Urothelium cell line (cell line): ENCODE measurements around the gene KMT2D.

Experiments
- DNase-seq: peaks from one replicate; pipeline ENCODE4 v3.0.0; 2011; ENCODE audit warnings: low spot score, mixed read lengths
- FAIRE-seq: peaks from 2 replicates; lab custom pipeline; 2011; peaks lifted over from hg19 to GRCh38; lab: Jason Lieb, UNC

The KMT2D gene

DNA sequence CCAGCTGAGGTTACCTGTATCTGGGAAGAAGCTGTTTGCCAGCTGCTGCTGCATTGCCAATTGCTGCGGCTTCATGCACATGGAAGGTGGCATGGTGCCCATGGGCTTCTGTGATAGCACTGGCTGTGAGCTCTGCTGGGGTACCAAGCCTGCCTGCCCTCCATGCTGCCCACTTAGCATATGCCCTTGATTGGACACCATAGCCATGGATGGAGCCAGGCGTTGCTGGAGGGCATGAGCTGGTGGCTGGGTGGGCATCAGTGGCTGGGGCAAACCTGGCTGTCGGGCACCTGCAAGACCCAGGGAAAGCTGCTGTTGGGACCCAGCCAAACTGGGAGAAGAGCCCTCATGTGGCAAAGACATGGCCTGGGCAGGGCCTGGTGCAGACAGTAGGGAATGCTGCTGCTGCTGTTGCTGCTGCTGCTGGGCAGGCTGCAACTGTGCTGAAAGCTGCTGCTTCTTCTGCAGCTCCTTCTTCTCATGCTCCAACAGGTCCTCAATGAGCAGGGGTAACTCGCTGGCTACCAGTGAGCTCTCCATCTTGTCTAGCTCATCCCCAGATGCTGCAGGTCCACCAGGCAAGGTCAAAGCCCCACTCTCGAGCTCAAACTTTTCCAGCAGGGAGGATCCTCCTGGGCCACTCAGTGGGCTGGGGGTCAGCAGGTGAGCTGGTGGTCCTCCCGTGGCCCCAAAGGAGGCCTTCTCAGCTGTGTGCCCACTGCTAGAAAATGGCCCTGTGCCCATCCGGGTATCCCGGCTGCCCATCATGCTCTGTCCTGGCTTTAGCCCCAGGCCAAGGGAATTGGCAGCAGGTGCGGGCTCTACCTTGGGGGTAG, 23.3 kb downstream of the KMT2D start:
- peak; percentile 50 for FAIRE-seq
- no peak for DNase-seq

DNA sequence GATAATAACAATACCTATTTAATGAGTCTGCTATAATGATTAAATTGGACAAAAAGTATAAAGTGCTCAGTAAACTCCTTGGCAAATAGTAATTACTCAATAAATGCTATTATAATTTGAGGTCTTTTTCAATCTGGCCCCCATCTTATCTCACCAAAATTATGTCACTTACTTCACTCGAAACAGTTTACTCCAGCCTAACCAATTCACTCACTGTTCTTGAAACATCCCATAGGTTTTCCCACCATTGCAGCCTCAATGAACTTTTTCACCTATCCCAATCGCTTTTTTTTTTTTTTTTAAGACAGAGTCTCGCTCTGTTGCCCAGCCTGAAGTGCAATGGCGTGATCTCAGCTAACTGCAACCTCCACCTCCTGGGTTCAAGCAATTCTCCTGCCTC, 24.6 kb downstream of the KMT2D start:
- FAIRE-seq (no peak), DNase-seq (no peak)

DNA sequence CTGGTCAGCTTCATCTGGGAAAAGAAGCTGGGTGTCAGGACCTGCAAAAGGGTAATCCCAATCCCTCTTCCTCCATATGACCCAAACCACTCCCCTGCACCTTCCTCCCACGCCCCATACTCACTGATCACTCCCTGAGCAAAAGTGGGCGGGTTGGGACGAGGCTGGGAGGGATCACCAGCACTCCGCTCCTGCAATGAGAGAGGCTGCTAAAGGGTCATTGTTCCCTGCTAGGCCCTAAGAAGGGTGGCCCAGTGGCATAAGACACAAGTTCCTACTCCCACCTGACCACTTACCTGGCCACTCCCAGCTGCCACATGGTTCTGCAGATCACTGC, 26.3 kb downstream of the KMT2D start:
- DNase-seq (no peak), FAIRE-seq (no peak)

DNA sequence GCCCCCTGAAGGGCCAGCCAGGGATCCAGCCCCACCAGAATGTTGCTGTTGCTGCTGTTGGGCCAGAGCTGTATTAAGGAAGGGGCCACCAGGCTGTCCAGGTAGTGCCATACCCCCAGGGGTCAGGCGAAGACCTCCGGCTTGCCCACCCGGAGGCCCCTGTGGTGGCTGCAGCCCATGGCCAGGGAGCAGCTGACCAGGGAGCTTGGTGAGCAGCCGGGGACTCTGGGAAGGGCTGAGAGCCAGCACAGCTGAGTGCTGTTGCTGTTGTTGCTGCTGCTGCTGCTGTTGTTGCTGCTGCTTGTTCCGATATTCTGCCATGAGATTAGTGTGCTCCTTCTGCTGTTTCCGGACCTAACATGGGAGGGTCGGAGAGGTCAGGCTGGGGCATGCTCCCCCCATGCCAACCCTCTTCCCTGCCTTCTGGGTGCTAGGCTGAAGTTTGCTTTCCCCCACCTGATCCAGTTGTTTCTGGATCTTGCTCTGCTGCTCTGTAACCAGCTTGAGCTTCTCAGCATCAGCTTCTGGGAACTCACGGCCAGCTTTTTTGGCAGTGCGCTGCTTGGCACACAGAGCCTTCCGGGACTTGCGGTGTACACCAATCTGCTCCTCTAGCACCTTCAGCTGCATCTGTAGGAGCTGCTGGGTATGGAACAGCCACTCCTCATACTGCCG, 26.8 kb downstream of the KMT2D start:
- DNase-seq, result no peak
- no peak for FAIRE-seq

DNA sequence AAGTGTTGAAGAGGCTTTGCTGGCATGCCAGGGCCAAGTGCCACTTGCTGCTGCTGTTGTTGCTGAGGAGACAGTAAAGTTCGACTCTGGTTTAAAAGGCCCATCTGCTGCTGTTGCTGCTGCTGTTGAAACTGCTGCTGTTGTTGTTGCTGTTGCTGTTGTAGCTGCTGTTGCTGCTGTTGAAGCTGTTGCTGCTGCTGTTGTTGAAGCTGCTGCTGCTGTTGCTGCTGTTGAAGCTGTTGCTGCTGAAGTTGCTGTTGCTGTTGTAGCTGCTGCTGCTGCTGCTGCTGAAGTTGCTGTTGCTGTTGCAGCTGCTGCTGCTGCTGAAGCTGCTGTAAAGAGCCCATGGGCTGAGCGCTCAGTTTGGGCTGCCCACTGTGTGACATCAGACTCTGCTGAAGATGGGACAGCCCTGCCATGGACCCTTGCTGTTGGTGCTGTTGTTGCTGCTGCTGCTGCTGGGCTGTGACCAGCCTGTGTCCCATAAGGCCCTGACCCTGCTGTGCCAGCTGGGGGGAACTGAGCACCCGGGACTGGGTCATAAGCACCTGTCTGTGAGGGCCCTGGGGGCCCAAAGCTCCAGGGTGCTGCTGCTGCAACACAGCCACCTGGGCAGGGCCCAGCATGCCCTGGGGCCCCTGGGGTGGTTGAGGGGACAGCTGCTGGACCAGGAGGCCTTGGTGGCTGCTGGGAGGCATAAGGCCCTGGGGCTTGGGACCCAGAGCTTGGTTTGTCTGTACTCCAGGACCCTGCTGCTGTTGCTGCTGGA, 27.7 kb downstream of the KMT2D start:
- no peak for DNase-seq
- FAIRE-seq, result no peak

DNA sequence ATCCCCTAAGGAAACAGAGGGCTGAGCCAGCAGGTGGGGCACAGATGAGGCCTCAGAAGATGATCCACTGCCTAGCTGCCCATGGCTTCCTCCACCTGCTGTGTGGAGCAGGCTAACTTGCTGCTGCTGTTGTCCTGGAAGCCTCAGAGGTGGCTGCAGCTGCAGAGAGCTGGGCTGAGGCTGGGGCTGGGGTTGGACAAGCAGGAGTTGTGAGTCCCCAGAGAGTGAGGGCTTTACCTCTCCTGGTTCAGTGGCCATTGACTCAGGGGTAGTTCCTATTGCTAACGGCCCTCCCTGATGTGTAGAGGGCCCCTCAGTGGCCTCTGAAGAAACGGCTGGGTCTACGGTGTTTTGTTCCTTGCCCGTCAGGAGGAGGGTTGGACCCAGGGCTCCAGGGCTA, 28.3 kb downstream of the KMT2D start:
- DNase-seq (no peak), FAIRE-seq (no peak)

DNA sequence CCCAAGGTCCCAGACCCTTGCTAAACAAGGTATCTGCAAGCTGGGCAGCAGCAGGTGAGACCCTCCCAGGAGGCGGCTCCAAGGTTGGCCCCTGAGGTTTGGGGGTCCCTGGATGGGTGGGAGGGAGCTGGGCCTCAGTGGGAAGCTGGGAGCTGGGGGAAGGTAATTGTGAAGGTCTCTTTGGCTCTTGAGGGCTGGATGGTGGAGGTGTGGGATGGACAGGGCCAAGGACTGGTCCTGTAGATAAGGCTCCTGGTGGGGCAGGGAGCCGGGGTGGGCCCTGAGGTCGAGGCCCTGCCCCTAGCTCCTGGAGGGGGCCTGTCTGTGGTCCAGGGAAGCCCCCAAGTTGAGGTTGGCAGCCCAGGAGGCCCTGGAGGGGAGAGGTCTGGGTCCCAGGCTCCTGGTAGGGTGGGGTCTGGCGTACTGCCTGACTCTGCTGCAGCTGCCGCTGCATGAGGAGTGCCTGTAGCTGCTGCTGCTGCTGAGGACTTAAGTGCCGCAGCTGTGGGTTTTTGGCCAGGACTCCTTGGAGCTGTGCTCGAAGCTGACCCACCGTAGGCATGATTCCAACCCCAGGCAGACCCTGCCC, 28.9 kb downstream of the KMT2D start:
- no peak for DNase-seq
- FAIRE-seq, result no peak

DNA sequence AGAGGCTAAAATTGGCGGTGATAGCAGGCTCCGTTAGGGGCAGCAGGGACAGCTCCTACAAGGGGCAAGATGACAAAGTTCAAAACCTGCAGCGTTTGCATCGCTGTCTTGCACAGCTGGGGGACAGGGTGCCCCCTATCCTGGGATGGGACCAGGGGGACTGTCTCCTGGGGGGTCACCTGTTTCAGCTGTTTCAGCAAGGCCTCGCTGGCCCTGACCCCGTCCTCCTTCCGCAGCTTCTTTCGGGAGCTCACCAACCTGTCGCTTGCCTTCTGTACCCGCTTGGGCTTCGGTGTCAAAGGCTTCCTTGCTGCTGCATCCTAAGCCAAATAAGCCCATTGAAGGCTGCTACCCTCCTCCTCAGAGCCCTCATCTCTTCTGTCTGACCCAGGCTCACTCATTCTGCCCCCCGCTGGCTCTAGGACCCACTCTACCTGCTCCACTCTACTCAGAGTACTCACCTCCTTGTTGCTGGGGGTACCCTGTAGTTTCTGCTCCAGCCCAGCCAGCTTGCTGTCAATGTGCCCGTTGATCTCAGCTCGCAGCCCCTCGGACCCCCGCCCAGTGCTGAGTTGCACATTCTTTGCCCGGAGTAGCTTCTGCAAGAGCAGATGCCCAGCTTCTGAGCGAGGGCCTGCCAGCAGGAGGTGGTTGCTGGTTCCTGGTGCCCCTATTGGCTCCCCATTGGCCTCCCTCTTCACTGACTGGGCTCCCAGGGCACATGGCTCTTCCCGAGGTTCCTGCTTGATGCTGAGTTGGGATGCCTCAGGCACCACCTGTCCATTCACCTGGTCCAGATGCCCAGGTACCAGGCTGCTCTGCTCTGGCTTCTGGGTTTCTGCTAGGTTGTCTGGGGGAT, 29.7 kb downstream of the KMT2D start:
- no peak for DNase-seq
- no peak for FAIRE-seq

DNA sequence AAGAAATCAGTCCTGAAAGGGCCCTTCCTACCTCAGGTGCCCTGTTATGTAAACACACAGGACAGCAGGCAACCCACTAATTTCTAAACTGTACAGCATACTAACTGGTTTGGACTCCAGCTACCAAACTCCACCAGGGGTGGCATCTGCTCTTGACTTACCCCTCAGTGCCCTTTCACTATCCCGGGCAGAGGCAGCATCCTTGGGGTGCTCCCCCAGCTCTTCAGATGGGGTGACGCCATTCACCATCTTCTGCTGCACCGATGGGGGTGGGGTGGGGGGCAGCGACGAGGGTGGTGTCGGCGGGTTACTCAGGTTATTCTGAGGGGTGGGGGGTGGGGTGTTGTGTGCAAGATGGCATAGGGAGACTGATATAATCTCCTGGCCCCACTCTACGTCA, 30.5 kb downstream of the KMT2D start:
- no peak for FAIRE-seq

DNA sequence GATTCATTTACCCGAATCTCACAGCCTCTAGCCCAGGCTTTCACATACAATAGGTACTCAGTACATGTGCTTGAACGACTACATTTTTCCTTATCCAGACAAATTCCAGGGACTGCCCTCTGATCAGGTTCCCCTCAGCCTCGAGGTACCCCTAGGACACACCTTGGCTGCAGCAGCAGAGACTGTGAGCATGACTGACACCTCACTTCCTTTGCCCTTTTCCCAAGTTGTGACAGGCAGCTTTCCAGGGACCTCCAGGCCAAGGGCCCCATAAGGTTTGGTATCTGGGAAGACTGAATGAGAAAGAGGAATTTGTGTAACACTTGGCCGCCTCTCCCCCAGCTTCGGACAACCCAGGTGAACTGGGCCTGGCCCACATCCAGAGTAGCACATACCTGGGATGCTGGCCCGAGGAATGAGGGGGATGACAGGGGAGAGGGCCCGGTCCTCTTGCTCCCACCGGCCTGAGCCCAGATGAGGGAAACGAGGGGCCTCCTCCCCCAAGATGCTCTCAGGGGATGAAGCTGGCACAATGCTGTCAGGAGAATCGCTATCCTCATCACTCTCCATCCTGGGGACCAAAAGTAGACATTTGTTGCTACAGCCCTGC, 31.8 kb downstream of the KMT2D start:
- FAIRE-seq (no peak), DNase-seq (no peak)

More for the DNA sequence above, 30.5 kb downstream of the KMT2D start:
- no peak for DNase-seq

DNA sequence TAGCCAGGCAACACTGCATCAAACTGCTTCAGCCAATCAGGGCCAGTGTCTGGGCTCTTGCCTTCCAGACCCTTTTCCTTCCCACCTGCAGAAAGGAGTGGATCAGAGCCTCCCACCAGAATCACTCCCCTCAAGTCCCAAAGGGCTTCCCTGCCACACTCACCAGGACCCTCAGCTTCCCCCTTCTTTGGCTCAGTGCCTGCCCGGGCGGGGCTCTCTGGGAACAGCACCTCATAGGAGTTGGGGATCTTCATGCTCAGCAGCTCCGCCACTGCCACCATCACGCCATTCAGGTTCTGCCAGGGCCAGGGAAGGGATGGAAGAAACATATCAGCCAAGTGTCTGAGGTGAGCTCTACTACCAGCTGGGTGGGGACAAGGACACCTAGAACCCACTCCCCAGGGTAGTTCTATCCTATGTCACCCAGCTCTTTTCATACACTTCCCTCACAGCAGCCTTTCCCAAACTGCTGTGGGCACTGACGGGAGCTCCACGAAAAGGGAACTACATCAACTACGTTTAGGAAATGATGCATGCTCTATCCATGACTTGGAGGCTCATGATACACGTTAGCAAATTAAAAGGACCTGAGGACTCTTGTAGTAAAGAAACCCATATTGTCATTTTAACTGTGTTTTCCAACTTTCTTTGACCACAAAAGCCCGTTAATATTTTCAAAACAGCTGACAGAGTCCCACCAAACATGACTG, 32.6 kb downstream of the KMT2D start:
- FAIRE-seq, result no peak
- no peak for DNase-seq

DNA sequence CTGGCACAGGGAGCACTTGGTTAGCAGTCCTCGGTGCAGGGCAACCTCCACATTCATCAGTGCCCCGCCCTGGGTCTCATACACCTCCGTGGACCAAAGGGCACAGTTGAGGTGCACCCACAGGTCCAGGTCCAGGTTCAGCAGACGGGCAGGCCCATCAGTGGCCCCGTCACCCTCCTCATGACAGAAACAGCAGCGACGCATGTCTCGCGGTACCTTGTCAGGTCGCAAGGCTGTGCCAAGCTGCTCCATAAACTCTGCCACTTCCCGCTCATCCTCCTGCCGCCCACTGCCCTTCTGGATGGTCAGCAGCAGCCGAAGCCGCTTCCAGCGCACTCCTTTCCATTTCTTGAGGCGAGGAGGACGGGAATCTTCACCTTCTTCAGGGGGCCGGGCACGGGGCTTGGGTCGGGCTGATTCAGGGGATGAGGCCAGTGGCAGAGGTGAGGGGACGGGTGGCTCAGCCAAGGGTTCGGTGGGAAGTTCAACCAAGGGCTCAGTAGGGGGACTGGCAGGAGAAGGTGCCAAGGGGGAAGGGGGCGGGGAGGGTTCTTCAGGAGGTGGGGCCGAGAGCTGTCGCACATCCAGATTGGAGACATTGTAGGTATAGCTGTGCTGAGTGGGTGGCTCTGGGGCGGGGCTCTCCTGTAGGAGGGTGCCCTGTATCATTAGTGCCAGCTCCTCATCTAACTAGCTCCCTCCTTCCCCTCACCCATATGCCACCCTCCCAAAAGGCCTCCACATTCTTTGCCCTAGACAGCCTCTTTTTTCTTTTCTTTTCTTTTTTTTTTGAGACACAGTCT, 33.7 kb downstream of the KMT2D start:
- FAIRE-seq (no peak), DNase-seq (no peak)

DNA sequence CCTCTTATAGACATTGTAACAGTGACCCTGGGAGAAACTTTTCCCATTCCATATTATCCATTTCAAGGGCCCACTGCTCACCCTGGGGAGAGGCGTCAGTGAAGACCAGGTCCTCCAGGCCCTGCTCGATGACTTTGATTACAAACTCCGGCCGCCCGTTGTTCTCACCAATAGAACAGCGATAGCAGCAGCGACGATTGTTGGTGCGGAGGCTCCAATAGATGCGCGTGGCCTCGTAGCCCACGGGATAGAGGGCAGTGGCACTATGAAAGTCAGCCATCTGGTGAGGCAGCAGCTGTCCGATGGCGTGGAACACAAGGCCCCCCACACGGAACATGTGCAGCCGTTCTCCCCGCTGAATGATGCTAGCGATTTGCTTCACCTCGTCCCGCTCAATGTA, 34.5 kb downstream of the KMT2D start:
- no peak for FAIRE-seq

DNA sequence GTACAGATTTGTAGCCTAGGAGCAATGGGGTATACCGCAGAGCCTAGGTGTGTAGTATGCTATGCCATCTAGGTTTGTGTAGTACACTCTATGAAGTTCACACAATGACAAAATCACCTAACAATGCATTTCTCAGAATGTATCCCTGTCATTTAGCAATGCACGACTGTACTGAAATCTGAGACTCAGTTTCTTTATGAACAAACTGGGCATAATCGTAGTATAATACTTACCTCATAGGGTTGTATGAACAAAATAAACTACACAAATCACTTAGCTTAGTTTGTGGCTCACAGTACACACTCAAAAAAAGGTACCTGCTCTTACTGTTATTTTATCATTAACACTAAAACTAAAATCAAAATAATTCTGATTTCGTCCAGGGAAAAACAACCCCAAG, 35.1 kb downstream of the KMT2D start:
- no peak for FAIRE-seq
- no peak for DNase-seq

More for the DNA sequence above, 34.5 kb downstream of the KMT2D start:
- no peak for DNase-seq

DNA sequence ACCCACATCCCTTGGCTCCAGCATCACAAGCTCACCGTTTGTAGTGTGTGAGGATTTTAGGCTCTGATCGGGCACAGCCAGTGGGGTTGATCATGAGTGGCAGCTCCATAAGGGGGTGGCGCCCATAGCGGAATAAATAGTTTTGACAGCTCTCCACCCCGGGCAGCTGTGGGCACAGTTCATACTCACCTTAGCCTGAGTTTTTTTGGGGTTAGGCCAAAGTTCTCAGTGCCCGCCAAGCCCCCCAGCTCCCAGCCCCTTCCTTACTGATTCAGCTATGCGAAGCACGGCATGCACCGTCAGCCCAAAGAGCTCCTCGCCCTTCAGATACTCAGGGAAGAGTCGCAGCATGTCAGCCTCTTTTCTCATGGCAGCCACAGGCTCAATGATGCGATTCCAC, 36.1 kb downstream of the KMT2D start:
- DNase-seq (no peak), FAIRE-seq (no peak)

DNA sequence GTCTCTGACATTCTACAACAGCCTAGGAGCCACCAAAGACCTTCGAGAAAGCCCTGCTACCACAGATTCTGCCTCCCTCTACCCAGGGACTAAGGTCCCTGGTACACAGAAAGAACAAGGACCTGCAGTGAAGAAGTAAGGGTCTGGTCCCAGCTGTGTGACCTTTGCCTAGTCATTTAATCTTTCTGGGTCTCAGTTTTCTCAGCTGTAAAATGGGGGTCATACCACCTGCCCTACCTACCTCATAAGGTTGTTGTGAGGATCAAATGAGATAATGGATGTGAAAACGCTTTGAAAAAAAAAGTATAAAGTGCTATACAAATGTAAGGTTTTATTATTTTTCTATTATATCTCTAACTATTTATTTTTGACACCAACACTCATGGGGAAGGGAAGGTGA, 36.8 kb downstream of the KMT2D start:
- DNase-seq (no peak), FAIRE-seq (no peak)

DNA sequence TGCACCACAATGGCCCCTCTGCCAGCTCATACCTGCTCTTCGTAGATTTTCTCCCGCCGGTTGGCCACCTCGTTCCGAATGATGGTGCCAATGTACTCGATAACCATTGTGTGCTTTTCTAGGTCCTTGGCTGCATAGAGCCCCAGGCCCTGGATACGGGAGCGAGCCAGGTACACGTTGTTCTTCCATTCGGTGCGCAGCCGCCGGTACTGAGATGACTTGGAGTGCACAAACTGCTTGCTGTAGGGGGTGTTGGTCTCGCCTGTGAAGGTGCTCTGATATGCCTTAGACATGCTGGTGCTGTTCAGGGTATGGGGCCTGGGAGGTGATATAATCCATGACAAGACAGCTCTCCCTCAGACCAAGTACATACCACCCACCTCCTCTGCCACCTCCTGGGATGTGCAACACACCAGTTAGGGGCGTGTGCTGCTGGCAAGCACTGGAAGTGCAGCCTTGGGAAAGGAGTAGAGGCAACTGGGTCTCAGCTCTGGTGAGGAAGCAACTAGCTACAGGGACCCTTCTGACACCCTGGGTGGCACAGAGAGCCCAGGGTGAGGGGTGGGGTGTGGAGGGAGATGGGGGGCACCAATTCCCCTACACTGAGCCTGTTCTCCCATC, 37.9 kb downstream of the KMT2D start:
- FAIRE-seq (no peak), DNase-seq (no peak)

DNA sequence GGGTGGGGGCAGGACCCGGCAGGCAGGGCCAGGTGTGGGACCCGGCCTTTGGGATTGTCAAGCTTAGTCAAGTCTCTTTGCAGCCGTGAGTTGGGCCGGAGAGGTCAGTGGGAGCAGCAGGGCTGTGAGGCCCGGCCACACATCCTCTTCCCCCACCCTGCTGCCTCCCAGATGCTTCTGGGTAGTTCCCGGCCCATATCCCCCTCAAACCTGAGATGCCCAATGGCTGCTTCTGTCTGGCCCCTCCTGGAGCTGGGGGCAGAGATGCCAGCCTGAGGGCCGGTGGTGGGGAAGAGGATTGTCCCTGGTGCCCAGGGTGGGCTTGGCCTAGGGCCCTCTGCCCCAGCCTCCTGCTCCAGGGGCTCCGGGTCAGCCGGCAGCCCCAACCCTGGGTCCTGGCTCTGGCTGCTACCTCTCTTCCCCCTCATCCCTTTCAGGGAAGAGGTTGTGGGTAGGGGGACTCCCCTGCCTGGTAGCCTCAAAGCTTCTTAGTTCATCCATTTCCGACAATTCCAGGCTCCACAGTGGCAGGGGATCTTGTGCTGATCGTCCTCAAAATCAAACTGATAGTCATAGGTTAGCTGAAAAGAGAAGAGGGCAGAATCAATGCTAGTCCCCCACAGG, 39.2 kb downstream of the KMT2D start:
- FAIRE-seq (no peak), DNase-seq (no peak)
